IPS DF 6.9 (cell line): ENCODE data around the gene RPS8.

Experiments
- DNase-seq: peaks from one replicate; pipeline ENCODE4 v3.0.0-alpha.2; 2013; ENCODE audit warnings: low read depth, low spot score
- H3K27ac ChIP-seq: one replicate; pipeline ENCODE4 v1.5.1; 2013; ENCODE audit warnings: low read length, control low read depth
- H3K27me3 ChIP-seq: 2 replicates; pipeline ENCODE4 v1.6.1; 2013; ENCODE audit warnings: mild to moderate bottlenecking, low read length; ENCODE audit not compliant: control insufficient read depth, insufficient read depth
- H3K36me3 ChIP-seq: 2 replicates; pipeline ENCODE4 v1.6.1; 2013; ENCODE audit warnings: low read length; ENCODE audit not compliant: control insufficient read depth, insufficient read depth
- H3K4me1 ChIP-seq: 2 replicates; pipeline ENCODE4 v1.6.1; 2013; ENCODE audit warnings: low read length; ENCODE audit not compliant: control insufficient read depth, insufficient read depth
- H3K4me3 ChIP-seq: 2 replicates; pipeline ENCODE4 v1.5.1; 2013; ENCODE audit warnings: mild to moderate bottlenecking, low read length
- H3K9me3 ChIP-seq: 2 replicates; pipeline ENCODE4 v1.6.1; 2013; ENCODE audit warnings: low read length, inconsistent platforms; ENCODE audit not compliant: control insufficient read depth, insufficient read depth
- WGBS: extraction: QIAGEN DNeasy Blood & Tissue Kit; methylation state at CpG from one replicate; pipeline ENCODE4 v1.1.7; 2013; ENCODE audit warnings: mixed read lengths, missing lambda C conversion rate; ENCODE audit not compliant: insufficient read length, insufficient coverage; 5-methylcytosine and 5-hydroxymethylcytosine counted together

The RPS8 gene

GRCh38 chr1:44783697-44784093, 8.4 kb downstream of the RPS8 start:
- no peak overlapping the region for H3K27ac ChIP-seq
- H3K36me3 ChIP-seq: peaks cover 1% of the 10 kb centered on the region
- H3K4me1 ChIP-seq: peaks cover 7% of the 10 kb centered on the region
- H3K9me3 ChIP-seq: no peaks in the 10 kb centered on the region
- peak overlapping the region; percentile 16; the same call in 1 of the 2 replicates for H3K4me3 ChIP-seq
- no CpG with 5 or more reads among the region's 8 CpGs for WGBS
- DNase-seq: no peak
- H3K27me3 ChIP-seq: no peaks in the 10 kb centered on the region

- DNase-seq: no peak
- H3K4me3 ChIP-seq: peak overlapping the region; percentile 16; the same call in 1 of the 2 replicates
- no CpG with 5 or more reads among the region's 71 CpGs for WGBS
- H3K27ac ChIP-seq: no peak overlapping the region
- H3K9me3 ChIP-seq: no peaks in the 10 kb centered on the region
- no peaks in the 10 kb centered on the region for H3K36me3 ChIP-seq
- no peaks in the 10 kb centered on the region for H3K27me3 ChIP-seq
- peaks cover 7% of the 10 kb centered on the region for H3K4me1 ChIP-seq
Measured at GRCh38 chr1:44784094-44785028, 9.0 kb downstream of the RPS8 start.

- H3K27ac ChIP-seq: no peak overlapping the region
- DNase-seq: no peak
- H3K4me3 ChIP-seq: no peak overlapping the region
- WGBS: no CpG with 5 or more reads among the region's 6 CpGs
- no peaks in the 10 kb centered on the region for H3K27me3 ChIP-seq
- H3K36me3 ChIP-seq: no peaks in the 10 kb centered on the region
- H3K4me1 ChIP-seq: peaks cover 7% of the 10 kb centered on the region
- no peaks in the 10 kb centered on the region for H3K9me3 ChIP-seq
Measured at GRCh38 chr1:44785029-44785380, 9.7 kb downstream of the RPS8 start.

GRCh38 chr1:44785501-44786137, 10.3 kb downstream of the RPS8 start:
- Histone ChIP-seq H3K27me3 (no peaks in the 10 kb centered on the region), H3K36me3 (no peaks in the 10 kb centered on the region), H3K4me3 (no peak overlapping the region; the same call in 1 of the 2 replicates), H3K9me3 (no peaks in the 10 kb centered on the region), H3K4me1 (peaks cover 7% of the 10 kb centered on the region), H3K27ac (no peak overlapping the region)
- WGBS: no CpG with 5 or more reads among the region's 11 CpGs
- DNase-seq: no peak

- no peak for DNase-seq
- Histone ChIP-seq H3K36me3 (no peaks in the 10 kb centered on the region), H3K27me3 (no peaks in the 10 kb centered on the region), H3K4me1 (peaks cover 7% of the 10 kb centered on the region), H3K9me3 (no peaks in the 10 kb centered on the region), H3K4me3 (peak overlapping the region; percentile 28; the same call in 1 of the 2 replicates), H3K27ac (no peak overlapping the region)
- no CpG with 5 or more reads among the region's 49 CpGs for WGBS
Measured at GRCh38 chr1:44786138-44786840, 10.9 kb downstream of the RPS8 start.

- no peaks in the 10 kb centered on the region for H3K36me3 ChIP-seq
- H3K27ac ChIP-seq: no peak overlapping the region
- WGBS: no CpG with 5 or more reads among the region's 9 CpGs
- H3K4me1 ChIP-seq: peaks cover 7% of the 10 kb centered on the region
- no peak overlapping the region; the same call in 1 of the 2 replicates for H3K4me3 ChIP-seq
- H3K9me3 ChIP-seq: no peaks in the 10 kb centered on the region
- H3K27me3 ChIP-seq: no peaks in the 10 kb centered on the region
- no peak for DNase-seq
Measured at GRCh38 chr1:44786841-44787426, 11.6 kb downstream of the RPS8 start.

- no peaks in the 10 kb centered on the region for H3K36me3 ChIP-seq
- no peaks in the 10 kb centered on the region for H3K9me3 ChIP-seq
- no peaks in the 10 kb centered on the region for H3K27me3 ChIP-seq
- WGBS: no CpG with 5 or more reads among the region's 10 CpGs
- H3K27ac ChIP-seq: no peak overlapping the region
- H3K4me1 ChIP-seq: peaks cover 7% of the 10 kb centered on the region
- DNase-seq: no peak
- H3K4me3 ChIP-seq: no peak overlapping the region
Measured at GRCh38 chr1:44787506-44787905, 12.2 kb downstream of the RPS8 start.

GRCh38 chr1:44788120-44788860, 12.9 kb downstream of the RPS8 start, which contains the start of gene BEST4:
BEST4 (minus strand) TSS chr1:44788170; CDS start chr1:44787705, 465 bp downstream.
- H3K9me3 ChIP-seq: no peaks in the 10 kb centered on the region
- H3K36me3 ChIP-seq: no peaks in the 10 kb centered on the region
- DNase-seq: no peak
- no peaks in the 10 kb centered on the region for H3K27me3 ChIP-seq
- WGBS: no CpG with 5 or more reads among the region's 9 CpGs
- H3K27ac ChIP-seq: no peak within 1 kb of the TSS
- peaks cover 7% of the 10 kb centered on the region for H3K4me1 ChIP-seq
- H3K4me3 ChIP-seq: no peak within 1 kb of the TSS

GRCh38 chr1:44790968-44791801, 15.8 kb downstream of the RPS8 start:
- WGBS: no CpG with 5 or more reads among the region's 7 CpGs
- Histone ChIP-seq H3K9me3 (no peaks in the 10 kb centered on the region), H3K27ac (no peak overlapping the region), H3K27me3 (no peaks in the 10 kb centered on the region), H3K36me3 (no peaks in the 10 kb centered on the region), H3K4me3 (no peak overlapping the region), H3K4me1 (peaks cover 6% of the 10 kb centered on the region)
- DNase-seq: no peak
